ENCODE results near the gene AGRP.
"Not testable (repeated sequence)": the region's sequence is repeated elsewhere in the genome, so short reads cannot be mapped to it uniquely, and the experiment has no call there.

AGRP gene

DNA sequence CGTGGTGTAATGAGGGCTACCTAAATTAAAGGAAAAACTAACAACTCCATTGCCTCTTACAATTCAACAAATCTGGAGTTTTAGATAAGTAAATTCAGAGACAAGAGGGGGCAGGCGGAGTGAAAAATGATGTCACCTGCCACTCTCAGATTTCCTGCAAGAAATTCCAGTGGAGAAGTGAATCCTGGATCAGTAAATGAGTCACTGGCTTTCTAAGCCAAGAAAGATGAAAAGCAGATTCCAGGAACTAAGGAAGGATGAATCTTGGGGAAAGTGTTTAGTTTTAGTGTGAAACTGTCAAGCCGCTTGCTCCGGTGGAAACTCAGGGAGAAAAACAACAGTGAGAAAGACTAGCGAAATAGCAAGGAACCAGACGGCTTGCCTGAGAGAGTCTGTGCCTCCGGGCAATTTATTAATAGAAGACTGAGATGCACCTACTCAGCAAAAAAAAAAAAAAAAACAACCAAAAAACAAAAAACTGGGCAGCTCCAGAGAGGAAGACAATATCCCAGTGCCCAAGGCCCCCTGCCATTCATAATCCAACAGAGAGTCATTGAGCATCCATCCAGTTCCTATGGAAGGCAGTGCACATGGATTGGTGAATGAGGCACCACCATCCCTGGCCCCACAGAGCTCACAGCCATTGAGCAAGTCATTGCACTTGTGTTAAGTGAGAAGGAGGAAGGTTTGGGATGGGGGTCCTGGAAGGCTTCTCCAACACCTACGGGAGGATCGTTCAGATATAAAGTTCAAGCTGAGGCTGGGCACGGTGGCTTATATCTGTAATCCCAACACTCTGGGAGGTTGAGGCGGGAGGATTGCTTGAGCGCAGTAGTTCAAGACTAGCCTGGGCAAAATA, 33.2 kb upstream of the AGRP start:
- Histone ChIP-seq H3K27ac (replicated peaks) (no peak overlapping the region), H3K27me3 (ENCODE audit: insufficient read depth, poor library complexity, severe bottlenecking) (no peaks in the 10 kb centered on the region), H3K4me3 (replicated peaks; ENCODE audit: insufficient read depth, low read length) (no peak overlapping the region)
- no peak for DNase-seq (ENCODE audit: low read depth in 1 of 2, low spot score in 1 of 2)
- TF ChIP-seq SPI1 (IDR thresholded peaks at IDR 0.05; ENCODE audit: borderline replicate concordance, low read depth), result no peak
- no peak for TF ChIP-seq GABPA (IDR thresholded peaks at IDR 0.05; ENCODE audit: low read depth)
- TF ChIP-seq, protein P1, sequence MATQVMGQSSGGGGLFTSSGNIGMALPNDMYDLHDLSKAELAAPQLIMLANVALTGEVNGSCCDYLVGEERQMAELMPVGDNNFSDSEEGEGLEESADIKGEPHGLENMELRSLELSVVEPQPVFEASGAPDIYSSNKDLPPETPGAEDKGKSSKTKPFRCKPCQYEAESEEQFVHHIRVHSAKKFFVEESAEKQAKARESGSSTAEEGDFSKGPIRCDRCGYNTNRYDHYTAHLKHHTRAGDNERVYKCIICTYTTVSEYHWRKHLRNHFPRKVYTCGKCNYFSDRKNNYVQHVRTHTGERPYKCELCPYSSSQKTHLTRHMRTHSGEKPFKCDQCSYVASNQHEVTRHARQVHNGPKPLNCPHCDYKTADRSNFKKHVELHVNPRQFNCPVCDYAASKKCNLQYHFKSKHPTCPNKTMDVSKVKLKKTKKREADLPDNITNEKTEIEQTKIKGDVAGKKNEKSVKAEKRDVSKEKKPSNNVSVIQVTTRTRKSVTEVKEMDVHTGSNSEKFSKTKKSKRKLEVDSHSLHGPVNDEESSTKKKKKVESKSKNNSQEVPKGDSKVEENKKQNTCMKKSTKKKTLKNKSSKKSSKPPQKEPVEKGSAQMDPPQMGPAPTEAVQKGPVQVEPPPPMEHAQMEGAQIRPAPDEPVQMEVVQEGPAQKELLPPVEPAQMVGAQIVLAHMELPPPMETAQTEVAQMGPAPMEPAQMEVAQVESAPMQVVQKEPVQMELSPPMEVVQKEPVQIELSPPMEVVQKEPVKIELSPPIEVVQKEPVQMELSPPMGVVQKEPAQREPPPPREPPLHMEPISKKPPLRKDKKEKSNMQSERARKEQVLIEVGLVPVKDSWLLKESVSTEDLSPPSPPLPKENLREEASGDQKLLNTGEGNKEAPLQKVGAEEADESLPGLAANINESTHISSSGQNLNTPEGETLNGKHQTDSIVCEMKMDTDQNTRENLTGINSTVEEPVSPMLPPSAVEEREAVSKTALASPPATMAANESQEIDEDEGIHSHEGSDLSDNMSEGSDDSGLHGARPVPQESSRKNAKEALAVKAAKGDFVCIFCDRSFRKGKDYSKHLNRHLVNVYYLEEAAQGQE (IDR thresholded peaks at IDR 0.05; ENCODE audit: insufficient replicate concordance, low read depth), result no peak
- TF ChIP-seq POLR2AphosphoS5 (IDR thresholded peaks at IDR 0.05; ENCODE audit: low read depth), result no peak
- TF ChIP-seq, protein P2, sequence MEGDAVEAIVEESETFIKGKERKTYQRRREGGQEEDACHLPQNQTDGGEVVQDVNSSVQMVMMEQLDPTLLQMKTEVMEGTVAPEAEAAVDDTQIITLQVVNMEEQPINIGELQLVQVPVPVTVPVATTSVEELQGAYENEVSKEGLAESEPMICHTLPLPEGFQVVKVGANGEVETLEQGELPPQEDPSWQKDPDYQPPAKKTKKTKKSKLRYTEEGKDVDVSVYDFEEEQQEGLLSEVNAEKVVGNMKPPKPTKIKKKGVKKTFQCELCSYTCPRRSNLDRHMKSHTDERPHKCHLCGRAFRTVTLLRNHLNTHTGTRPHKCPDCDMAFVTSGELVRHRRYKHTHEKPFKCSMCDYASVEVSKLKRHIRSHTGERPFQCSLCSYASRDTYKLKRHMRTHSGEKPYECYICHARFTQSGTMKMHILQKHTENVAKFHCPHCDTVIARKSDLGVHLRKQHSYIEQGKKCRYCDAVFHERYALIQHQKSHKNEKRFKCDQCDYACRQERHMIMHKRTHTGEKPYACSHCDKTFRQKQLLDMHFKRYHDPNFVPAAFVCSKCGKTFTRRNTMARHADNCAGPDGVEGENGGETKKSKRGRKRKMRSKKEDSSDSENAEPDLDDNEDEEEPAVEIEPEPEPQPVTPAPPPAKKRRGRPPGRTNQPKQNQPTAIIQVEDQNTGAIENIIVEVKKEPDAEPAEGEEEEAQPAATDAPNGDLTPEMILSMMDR (IDR thresholded peaks at IDR 0.05; ENCODE audit: insufficient read depth, low read length), result no peak

DNA sequence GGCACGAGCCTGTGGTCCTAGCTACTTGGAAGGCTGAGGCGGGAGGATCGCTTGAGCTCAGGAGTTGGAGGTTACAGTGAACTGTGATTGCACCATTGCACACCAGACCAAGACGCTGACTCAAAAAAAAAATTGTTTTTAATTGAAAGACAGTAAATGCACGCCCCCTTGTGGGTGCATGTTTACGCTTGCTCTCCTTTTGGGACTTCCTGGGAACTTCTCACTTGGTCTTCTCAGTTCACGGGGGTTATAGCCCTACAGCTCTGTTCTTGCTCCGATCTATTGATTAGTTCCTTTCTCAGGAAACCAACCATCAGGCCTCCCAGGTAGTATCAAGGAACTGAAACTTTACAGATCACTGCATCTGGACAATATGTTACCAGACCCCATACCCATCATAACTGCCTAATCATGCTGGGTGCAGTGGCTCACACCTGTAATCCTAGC, 31.1 kb upstream of the AGRP start:
- no peaks in the 10 kb centered on the region for H3K27me3 ChIP-seq (ENCODE audit: insufficient read depth, poor library complexity, severe bottlenecking)
- H3K27ac ChIP-seq (replicated peaks), result peak overlapping the region; percentile 44
- no peak for TF ChIP-seq POLR2AphosphoS5 (IDR thresholded peaks at IDR 0.05; ENCODE audit: low read depth)
- TF ChIP-seq SPI1 (IDR thresholded peaks at IDR 0.05; ENCODE audit: borderline replicate concordance, low read depth), result no peak
- TF ChIP-seq, protein P1 (IDR thresholded peaks at IDR 0.05; ENCODE audit: insufficient replicate concordance, low read depth), result no peak
- no peak for TF ChIP-seq GABPA (IDR thresholded peaks at IDR 0.05; ENCODE audit: low read depth)
- TF ChIP-seq, protein P2 (IDR thresholded peaks at IDR 0.05; ENCODE audit: insufficient read depth, low read length), result peak; percentile 72
- DNase-seq (ENCODE audit: low read depth in 1 of 2, low spot score in 1 of 2), result peak; percentile 83 to 90
- no peak overlapping the region for H3K4me3 ChIP-seq (replicated peaks; ENCODE audit: insufficient read depth, low read length)

DNA sequence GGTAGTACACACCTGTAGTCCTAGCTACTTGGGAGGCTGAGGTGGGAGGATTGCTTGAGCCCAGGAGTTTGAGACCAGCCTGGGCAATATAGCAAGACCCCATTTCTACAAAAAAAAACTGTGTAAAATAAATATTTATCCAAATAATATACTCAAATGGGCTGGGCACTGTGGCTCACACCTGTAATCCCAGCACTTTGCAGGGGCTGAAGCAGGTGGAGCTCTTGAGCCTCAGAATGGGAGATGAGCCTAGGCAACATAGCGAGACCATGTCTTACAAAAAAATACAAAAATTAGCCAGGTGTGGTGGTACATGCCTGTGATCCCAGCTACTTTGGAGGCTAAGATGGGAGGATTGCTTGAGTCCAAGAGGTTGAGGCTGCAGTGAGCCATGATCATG, 30.5 kb upstream of the AGRP start:
- not testable (repeated sequence) for DNase-seq (ENCODE audit: low read depth in 1 of 2, low spot score in 1 of 2); H3K27ac ChIP-seq (replicated peaks); H3K27me3 ChIP-seq (ENCODE audit: insufficient read depth, poor library complexity, severe bottlenecking); H3K4me3 ChIP-seq (replicated peaks; ENCODE audit: insufficient read depth, low read length)

DNA sequence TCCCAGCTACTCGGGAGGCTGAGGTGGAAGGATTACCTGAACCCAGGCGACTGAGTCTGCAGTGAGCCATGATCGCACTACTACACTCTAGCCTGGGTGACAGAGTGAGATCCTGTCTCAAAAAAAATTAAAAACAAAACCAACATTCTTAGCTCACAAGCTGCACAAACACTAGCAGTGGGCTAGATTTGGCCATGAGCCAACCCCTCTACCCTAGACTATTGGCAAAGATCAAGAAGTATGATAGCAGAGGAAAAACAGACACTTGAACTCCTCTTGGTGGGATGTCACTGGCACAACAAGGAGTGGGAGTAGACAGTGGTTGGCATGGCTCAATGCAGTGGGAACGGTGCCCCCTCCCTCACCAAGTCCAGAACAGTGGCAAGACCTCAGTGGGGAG, 25.7 kb upstream of the AGRP start:
- DNase-seq (ENCODE audit: low read depth in 1 of 2, low spot score in 1 of 2), result no peak
- TF ChIP-seq GABPA (IDR thresholded peaks at IDR 0.05; ENCODE audit: low read depth) (no peak), POLR2AphosphoS5 (IDR thresholded peaks at IDR 0.05; ENCODE audit: low read depth) (no peak), SPI1 (IDR thresholded peaks at IDR 0.05; ENCODE audit: borderline replicate concordance, low read depth) (no peak)
- TF ChIP-seq, protein P2 (IDR thresholded peaks at IDR 0.05; ENCODE audit: insufficient read depth, low read length), result no peak
- TF ChIP-seq, protein P1 (IDR thresholded peaks at IDR 0.05; ENCODE audit: insufficient replicate concordance, low read depth), result no peak
- Histone ChIP-seq H3K27ac (replicated peaks) (no peak overlapping the region), H3K4me3 (replicated peaks; ENCODE audit: insufficient read depth, low read length) (no peak overlapping the region), H3K27me3 (ENCODE audit: insufficient read depth, poor library complexity, severe bottlenecking) (no peaks in the 10 kb centered on the region)
